Glomerular visceral epithelial cell (primary cell): ENCODE measurements around the gene TTC28.
"Not testable (repeated sequence)": the region's sequence is repeated elsewhere in the genome, so short reads cannot be mapped to it uniquely, and the experiment has no call there.

ENCODE experiments used
- DNase-seq: peaks from one replicate; pipeline ENCODE4 v3.0.0-alpha.2; 2016; ENCODE audit errors: extremely low spot score

Gene TTC28

GRCh38 chr22:28604966-28605761, 74.5 kb downstream of the TTC28 start:
- DNase-seq: no peak

DNA sequence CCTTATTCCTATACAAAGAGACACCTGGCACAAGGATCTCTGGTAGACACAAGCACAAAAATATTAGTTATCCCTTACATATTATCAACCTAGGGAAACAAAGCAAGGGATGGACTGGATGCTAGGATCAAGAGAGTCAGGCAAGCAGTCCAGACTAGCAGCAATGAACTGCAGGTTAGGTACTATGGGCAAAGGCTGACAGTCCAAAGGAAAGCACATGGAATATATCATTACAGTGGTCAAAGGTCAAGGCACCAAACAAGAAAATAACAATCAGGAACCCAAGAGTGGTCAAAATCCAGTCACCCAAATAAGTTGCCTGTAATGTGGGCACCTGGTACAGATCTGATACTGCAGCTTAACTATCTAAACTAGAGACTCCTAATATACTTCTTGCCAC, 77.7 kb downstream of the TTC28 start:
- DNase-seq: no peak

DNA sequence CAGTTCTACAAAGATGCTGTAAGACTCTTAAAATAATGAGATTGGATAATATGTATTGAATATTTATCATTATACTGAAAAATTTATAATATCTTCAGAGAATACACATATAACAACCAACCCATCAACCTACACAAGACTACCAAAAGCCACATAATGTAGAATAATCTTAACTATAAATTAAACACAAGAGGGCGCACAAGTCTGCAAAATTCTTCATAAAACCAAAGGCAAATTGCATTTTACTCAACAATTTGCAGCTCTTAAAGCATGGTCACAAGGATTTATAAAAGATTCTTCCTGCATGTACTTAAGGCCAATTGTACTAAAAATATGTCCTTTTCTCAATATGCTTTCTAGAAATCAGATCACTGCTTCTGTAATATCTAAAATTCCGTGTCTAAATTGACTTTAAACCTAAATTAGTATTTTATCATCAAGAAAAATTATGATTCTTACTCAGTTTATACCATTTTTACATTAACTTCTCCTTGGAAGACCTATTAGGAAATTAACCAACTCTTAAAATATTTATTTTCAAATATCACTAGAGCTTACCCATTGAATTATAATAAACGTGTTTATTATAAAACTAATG, 79.0 kb downstream of the TTC28 start:
- peak; percentile 50 for DNase-seq

GRCh38 chr22:28599693-28600092, 79.9 kb downstream of the TTC28 start:
- DNase-seq: no peak

DNA sequence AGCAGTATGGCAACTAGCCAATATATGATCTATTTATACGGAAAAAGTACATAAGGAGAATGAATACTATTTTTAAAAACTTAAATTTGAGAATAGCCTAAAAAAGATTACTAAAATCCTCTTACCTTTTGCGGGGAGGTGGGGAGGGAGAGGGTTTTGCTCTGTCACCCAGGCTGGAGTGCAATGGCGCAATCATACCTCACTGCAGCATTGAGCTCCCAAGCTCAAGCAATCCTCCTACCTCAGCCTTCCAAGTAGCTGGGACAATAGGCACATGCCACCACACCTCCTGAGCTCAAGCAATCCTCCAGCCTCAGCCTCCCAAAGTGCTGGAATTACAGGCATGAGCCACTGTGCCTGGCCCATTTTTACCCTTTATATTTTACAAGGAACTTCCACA, 82.0 kb downstream of the TTC28 start:
- no peak for DNase-seq

- DNase-seq: peak; percentile 62
Measured at GRCh38 chr22:28594797-28595462, 84.7 kb downstream of the TTC28 start.

- DNase-seq: peak; percentile 8
Measured at GRCh38 chr22:28594076-28594796, 85.4 kb downstream of the TTC28 start.

- DNase-seq: no peak
Measured at GRCh38 chr22:28593299-28593698, 86.3 kb downstream of the TTC28 start.

GRCh38 chr22:28589102-28589750, 90.4 kb downstream of the TTC28 start:
- no peak for DNase-seq

DNA sequence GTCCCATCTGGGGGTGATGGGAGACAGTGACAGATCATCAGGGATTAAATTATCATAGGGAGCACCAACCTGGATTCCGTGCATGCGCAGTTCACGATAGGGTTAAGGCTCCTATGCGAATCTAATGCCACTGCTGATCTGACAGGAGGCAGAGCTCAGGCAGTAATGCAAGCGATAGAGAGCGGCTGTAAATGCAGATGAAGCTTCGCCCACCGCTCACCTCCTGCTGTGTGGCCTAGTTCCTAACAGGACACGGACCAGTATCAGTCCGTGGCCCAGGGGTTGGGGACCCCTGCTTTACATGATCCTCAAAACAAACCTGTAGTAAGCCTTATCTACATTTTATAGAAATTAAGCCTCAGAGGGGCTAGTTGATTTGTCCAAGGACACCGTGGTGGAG, 94.3 kb downstream of the TTC28 start:
- no peak for DNase-seq

- DNase-seq: no peak
Measured at GRCh38 chr22:28582806-28583205, 96.8 kb downstream of the TTC28 start.

DNA sequence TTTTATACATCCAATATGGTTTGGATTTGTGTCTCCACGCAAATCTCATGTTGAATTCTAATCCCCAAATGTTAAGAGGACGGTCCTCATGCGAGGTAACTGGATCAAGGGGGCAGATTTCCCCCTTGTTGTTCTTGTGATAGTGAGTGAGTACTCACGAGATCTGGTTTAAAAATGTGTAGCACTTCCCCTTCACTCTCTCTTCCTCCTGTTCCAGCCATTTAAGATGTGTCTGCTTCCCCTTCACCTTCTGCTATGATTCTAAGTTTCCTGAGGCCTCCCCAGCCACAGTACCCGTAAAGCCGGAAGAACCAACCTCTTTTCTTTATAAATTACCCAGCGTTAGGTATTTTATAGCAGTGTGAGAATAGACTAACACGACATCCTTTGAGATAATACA, 98.6 kb downstream of the TTC28 start:
- DNase-seq: no peak

DNA sequence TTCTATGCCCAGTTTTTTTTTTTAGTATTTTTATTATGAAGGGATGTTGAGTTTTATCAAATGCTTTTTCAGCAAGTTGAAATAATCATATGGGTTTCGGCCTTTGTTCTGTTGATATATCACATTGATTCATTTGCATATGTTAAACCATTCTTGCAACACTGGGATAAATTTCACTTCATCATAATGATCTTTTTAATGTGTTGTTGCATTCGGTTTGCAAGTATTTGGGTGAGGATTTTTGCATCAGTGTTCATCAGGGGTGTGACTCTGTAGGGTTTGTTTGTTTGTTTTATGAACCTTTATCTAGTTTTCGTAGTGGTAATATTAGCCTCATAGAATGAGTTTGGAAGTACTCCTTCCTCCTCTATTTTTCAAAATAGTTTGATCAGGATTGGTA, 103.5 kb downstream of the TTC28 start:
- DNase-seq: no peak

DNA sequence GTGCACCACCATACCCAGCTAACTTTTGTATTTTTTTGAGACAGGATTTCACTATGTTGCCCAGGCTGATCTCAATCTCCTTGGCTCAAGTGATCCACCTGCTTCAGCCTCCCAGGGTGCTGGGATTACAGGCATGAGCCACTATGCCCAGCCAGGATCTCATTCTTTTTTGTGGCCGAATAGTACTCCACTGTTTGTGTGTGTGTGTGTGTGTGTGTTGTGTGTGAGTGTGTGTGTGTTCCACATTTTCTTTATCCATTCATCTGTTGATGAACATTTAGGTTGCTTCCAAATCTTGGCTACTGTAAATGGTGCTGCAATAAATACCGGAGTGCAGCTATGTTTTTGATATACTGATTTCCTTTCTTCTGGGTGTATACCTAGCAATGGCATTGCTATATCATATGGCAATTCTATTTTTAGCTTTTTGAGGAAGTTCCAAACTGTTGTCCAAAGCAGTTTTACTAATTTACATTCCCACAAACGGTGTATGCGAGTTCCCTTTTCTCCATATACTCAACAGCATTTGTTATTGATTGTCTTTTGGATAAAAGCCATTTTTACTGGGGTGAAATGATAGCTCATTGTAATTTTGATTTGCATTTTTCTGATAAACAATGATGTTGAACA, 105.4 kb downstream of the TTC28 start:
- DNase-seq: no peak

DNA sequence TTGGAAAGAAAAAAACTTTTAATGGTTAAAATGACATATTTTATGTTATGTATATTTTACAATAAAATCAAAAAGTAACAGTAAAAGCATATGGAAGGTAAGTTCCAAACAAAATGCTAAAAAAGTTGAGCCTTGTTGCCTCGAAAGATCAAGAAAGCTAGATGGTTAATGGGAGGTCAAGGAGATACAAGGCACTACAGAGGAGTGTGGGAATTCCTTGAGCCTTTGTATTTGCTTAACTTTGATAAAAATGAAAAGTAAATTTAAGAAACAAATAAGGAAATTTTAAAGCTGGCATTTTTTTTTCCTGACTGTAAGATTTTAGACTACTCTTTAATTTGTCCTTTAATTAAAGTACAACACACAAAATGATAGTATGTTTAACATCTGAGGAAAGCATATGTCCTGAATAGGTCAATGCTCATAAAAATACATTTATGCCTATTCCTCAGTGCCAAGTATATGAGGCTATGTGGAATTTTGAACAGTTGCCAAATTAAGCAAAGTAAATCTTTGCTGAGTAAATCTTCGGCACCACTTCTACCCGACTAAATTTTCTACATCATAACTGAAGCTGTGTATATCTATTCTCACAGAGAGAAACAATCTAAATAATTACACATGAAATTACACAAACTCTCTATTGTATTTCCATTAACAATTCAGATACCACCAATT, 108.8 kb downstream of the TTC28 start:
- DNase-seq: no peak

DNA sequence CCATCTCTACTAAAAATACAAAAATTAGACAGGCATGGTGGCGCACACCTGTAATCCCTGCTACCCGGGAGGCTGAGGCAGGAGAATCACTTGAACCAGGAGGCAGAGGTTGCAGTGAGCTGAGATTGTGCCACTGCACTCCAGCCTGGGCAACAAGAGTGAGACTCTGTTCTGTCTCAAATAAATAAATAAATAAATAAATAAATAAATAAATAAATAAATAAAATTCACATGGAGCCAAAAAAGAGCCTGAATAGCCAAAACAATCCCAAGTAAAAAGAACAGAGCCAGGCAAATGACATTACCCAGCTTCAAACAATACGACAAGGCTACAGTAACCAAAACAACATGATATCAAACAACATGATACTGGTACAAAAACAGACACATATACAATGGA, 110.7 kb downstream of the TTC28 start:
- not testable (repeated sequence) for DNase-seq

DNA sequence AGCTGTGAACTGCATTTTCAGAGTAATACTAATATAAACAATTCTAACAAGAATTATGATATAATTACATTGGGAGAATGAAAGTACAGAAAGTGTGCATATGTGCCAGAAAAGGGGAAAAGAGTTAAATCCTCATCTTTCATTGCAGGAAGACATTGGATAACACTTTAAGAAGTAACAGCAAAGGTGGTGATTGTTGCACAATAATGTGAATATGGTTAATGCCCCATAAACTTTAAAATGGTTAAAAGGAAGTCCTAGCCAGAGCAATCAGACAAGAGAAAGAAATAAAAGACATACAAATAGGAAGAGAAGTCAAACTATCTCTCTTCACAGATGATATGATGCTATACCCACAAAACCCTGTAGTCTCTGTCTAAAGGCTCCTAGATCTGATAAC, 111.5 kb downstream of the TTC28 start:
- no peak for DNase-seq

- not testable (repeated sequence) for DNase-seq
Measured at GRCh38 chr22:28566920-28567499, 112.6 kb downstream of the TTC28 start.

GRCh38 chr22:28563636-28564035, 116.0 kb downstream of the TTC28 start:
- no peak for DNase-seq

DNA sequence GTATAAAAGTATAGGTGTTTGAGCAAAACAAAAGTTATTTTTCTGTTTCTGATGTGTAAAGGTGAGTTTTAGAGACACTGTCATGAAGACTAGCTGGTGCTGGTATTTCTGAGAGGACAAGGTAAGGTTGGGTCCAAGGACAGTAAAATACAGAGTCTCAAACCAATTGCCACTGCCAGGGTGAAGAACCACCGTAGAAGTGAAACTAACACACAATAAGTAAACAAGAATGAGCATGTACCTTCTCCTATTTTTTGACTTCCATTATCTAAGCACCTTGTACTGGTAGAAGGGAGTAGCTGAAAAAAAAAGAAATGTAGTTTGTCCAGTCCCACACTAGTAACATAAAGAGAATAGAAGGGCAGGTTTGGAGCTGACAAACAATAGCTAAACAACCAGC, 117.3 kb downstream of the TTC28 start:
- DNase-seq: no peak

- not testable (repeated sequence) for DNase-seq
Measured at GRCh38 chr22:28560743-28561101, 118.9 kb downstream of the TTC28 start.
